Hypothalamus (tissue), 51 donors: Measurements from ENCODE around the gene CHMP6.
A peak's percentile ranks its signal among the peaks of the same experiment; 100 is the strongest.
"Not testable (repeated sequence)": the region's sequence is repeated elsewhere in the genome, so short reads cannot be mapped to it uniquely, and the experiment has no call there.

Source experiments
- DNase-seq, 51 donors: peaks; one replicate each; lab custom pipeline; 2025; lab: John Stamatoyannopoulos, UW

Gene CHMP6

GRCh38 chr17:81027038-81027437 is 35.4 kb downstream of the CHMP6 start:
- DNase-seq, result peak in 1 of 51 donors; percentile 59

- peak in 3 of 51 donors; percentile 59 to 72 (median 65) for DNase-seq
These were observed 36.2 kb downstream of the CHMP6 start for GRCh38 chr17:81027591-81028505.

- DNase-seq, result no peak
These were observed 36.8 kb downstream of the CHMP6 start for GRCh38 chr17:81028506-81028858.

- no peak for DNase-seq
These were observed 38.2 kb downstream of the CHMP6 start for GRCh38 chr17:81029859-81030258.

- DNase-seq, result not testable (repeated sequence)
These were observed 38.7 kb downstream of the CHMP6 start for GRCh38 chr17:81030312-81030711.

GRCh38 chr17:81030741-81031565 is 39.3 kb downstream of the CHMP6 start:
- DNase-seq, result no peak

GRCh38 chr17:81031566-81032550 is 40.2 kb downstream of the CHMP6 start:
- DNase-seq, result no peak

- no peak for DNase-seq
These were observed 41.2 kb downstream of the CHMP6 start for GRCh38 chr17:81032641-81033480.

- no peak for DNase-seq
These were observed 42.0 kb downstream of the CHMP6 start for GRCh38 chr17:81033535-81034167.

- no peak for DNase-seq
These were observed 42.6 kb downstream of the CHMP6 start for GRCh38 chr17:81034168-81034777.

- DNase-seq, result peak; percentile 55 to 99 (median 96)
These were observed 43.3 kb downstream of the CHMP6 start, which contains the start of gene BAIAP2 for GRCh38 chr17:81034779-81035520. Gene BAIAP2, plus strand, starts transcription at chr17:81035151. Its CDS starts 104 bp downstream, at chr17:81035255.

GRCh38 chr17:81035521-81036196 is 44.0 kb downstream of the CHMP6 start:
- peak in 2 of 51 donors; percentile 41 to 47 for DNase-seq

GRCh38 chr17:81036197-81036941 is 44.7 kb downstream of the CHMP6 start:
- peak in 6 of 51 donors; percentile 28 to 66 (median 34) for DNase-seq

GRCh38 chr17:81037026-81037797 is 45.6 kb downstream of the CHMP6 start:
- peak in 13 of 51 donors; percentile 32 to 63 (median 48) for DNase-seq
